Measurements from ENCODE around the gene JPH4. TPM values are rescaled to one million over a fixed set of nuclear protein-coding genes. Genes with fewer than 3 reads are reported as not detected.

The JPH4 gene
- total RNA-seq, 6 experiments from 2014 or later = not detected

- Mint-ChIP-seq H3K27ac (no peak overlapping the region), H3K4me1 (ENCODE audit: low read depth) (peaks cover 3% of the 10 kb centered on the region), H3K4me3 (no peak overlapping the region), H3K36me3 (ENCODE audit: low read depth) (no peaks in the 10 kb centered on the region), H3K27me3 (ENCODE audit: insufficient read depth) (peaks cover 36% of the 10 kb centered on the region), H3K9me3 (no peaks in the 10 kb centered on the region)
- no peak for DNase-seq
- TF ChIP-seq, protein P1, sequence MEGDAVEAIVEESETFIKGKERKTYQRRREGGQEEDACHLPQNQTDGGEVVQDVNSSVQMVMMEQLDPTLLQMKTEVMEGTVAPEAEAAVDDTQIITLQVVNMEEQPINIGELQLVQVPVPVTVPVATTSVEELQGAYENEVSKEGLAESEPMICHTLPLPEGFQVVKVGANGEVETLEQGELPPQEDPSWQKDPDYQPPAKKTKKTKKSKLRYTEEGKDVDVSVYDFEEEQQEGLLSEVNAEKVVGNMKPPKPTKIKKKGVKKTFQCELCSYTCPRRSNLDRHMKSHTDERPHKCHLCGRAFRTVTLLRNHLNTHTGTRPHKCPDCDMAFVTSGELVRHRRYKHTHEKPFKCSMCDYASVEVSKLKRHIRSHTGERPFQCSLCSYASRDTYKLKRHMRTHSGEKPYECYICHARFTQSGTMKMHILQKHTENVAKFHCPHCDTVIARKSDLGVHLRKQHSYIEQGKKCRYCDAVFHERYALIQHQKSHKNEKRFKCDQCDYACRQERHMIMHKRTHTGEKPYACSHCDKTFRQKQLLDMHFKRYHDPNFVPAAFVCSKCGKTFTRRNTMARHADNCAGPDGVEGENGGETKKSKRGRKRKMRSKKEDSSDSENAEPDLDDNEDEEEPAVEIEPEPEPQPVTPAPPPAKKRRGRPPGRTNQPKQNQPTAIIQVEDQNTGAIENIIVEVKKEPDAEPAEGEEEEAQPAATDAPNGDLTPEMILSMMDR (IDR thresholded peaks at IDR 0.05) = no peak
Measured at GRCh38 chr14:23573384-23574015, 5.1 kb downstream of the JPH4 start.

- H3K36me3 Mint-ChIP-seq (ENCODE audit: low read depth) = no peaks in the 10 kb centered on the region
- DNase-seq = no peak
- H3K27me3 Mint-ChIP-seq (ENCODE audit: insufficient read depth) = peaks cover 36% of the 10 kb centered on the region
- TF ChIP-seq, protein P1 (IDR thresholded peaks at IDR 0.05) = no peak
- no peaks in the 10 kb centered on the region for H3K9me3 Mint-ChIP-seq
- H3K4me1 Mint-ChIP-seq (ENCODE audit: low read depth) = peaks cover 6% of the 10 kb centered on the region
- no peak overlapping the region for H3K27ac Mint-ChIP-seq
- no peak overlapping the region for H3K4me3 Mint-ChIP-seq
Measured at GRCh38 chr14:23572836-23573235, 5.8 kb downstream of the JPH4 start.

- Mint-ChIP-seq H3K4me3 (no peak overlapping the region), H3K36me3 (ENCODE audit: low read depth) (no peaks in the 10 kb centered on the region), H3K4me1 (ENCODE audit: low read depth) (peaks cover 6% of the 10 kb centered on the region), H3K9me3 (no peaks in the 10 kb centered on the region), H3K27me3 (ENCODE audit: insufficient read depth) (peaks cover 38% of the 10 kb centered on the region), H3K27ac (no peak overlapping the region)
- TF ChIP-seq, protein P1 (IDR thresholded peaks at IDR 0.05) = no peak
- DNase-seq = no peak
Measured at GRCh38 chr14:23572524-23572828, 6.1 kb downstream of the JPH4 start.

DNA sequence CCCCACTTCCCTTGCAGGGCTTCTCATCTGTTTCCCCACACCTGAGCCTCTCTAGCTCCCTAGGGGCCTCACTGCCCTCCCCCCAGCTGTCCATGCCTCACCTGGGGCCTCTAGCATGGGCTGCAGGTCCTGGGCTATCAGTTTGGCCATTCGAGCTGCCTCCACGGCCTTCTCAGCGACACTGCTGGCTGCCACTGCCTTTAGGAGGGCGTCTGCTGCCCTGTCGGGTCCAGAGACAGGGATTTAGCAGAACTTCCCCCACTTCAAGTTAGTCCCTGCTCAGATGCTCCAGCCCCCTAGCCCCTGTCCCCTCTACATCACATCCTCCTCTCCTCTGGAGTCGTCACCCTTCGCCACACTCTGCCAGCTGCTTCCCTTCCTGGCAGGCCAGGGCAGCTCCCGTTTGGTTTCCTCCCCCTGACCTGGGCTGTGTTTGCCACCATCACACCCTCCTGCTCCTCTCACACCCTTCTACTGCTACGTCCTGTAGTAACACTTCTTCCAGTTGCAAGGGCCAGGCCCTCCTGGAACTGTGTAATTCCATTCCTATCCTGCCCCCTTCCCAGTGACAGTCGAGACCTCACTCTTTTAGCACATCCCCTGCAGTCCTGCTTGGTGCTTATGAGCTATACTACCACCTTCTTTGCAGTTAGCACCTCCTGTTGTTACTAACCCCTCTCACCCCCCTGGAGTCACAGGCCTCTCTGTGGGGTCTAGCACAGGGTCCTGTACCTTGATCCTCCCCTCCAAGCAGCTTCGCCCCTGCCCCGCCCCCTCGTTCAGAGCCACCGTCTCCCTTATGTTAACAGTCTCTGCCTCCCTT, 6.7 kb downstream of the JPH4 start:
- Mint-ChIP-seq H3K9me3 (no peaks in the 10 kb centered on the region), H3K27me3 (ENCODE audit: insufficient read depth) (peaks cover 40% of the 10 kb centered on the region), H3K27ac (no peak overlapping the region), H3K4me1 (ENCODE audit: low read depth) (peaks cover 7% of the 10 kb centered on the region), H3K4me3 (no peak overlapping the region), H3K36me3 (ENCODE audit: low read depth) (no peaks in the 10 kb centered on the region)
- TF ChIP-seq, protein P1 (IDR thresholded peaks at IDR 0.05) = no peak
- DNase-seq = no peak

DNA sequence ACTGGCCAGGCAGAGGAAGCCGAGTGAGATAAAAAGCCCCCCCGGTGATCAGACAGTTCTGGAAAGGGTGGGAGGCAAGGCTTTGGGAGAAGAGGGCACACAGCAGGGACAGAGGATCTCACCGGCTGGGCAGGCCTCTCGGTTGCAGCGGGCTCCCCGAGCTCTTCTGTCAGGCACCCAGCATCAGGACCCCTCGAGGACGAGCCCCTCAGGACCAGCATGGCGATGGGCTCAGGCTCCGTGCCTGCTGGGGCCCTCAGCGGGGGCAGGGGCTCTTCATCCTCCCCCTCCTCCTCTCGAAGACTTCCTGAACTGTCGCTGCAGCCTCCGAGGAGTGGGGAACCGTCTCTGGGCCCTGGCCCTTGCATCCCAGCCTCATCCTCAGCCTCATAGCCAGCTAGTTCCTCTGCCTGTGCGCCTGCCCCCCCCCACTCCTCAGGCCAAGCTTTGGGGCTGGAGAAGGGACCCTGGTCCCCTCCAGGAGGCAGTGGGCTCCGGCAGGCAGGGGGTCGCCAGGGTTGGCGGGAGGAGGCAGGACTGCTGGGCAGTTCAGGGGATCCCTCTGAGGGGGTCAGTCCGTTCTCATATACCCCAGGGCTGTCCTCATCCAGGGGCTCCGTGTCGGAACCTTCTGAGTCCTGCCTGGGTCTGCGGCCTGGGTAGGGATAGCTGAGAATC, 7.6 kb downstream of the JPH4 start:
- Mint-ChIP-seq H3K27me3 (ENCODE audit: insufficient read depth) (peaks cover 43% of the 10 kb centered on the region), H3K9me3 (no peaks in the 10 kb centered on the region), H3K27ac (no peak overlapping the region), H3K4me1 (ENCODE audit: low read depth) (peaks cover 12% of the 10 kb centered on the region), H3K4me3 (no peak overlapping the region), H3K36me3 (ENCODE audit: low read depth) (no peaks in the 10 kb centered on the region)
- no peak for DNase-seq
- TF ChIP-seq, protein P1 (IDR thresholded peaks at IDR 0.05) = no peak

Data from HFFc6 (cell line).